Measurements from ENCODE around the gene TMEM263. TPM values are rescaled to one million over a fixed set of nuclear protein-coding genes. Genes with fewer than 3 reads are reported as not detected.

The TMEM263 gene
- total and polyA plus RNA-seq, 2 donors (not counting 3 experiments of a cell fraction or from before 2014, with no cell fraction given): 22.5 to 72.5 TPM

GRCh38 chr12:106907846-106908245 lies 47.9 kb upstream of the TMEM263 start:
- Histone ChIP-seq H3K4me1 (ENCODE audit: control insufficient read depth, extremely low read depth, insufficient read depth, low read length) (no peaks in the 10 kb centered on the region), H3K27me3 (ENCODE audit: control insufficient read depth in 2 of 2, insufficient read depth in 2 of 2, low read length in 2 of 2) (peaks cover 5 to 7% of the 10 kb centered on the region in 2 experiments), H3K4me2 (ENCODE audit: insufficient read depth, low read length) (no peak overlapping the region), H2AFZ (ENCODE audit: low read depth, low read length) (no peak overlapping the region), H3K9me3 (replicated peaks; ENCODE audit: control insufficient read depth, insufficient read depth, low read length) (no peaks in the 10 kb centered on the region), H3K79me2 (ENCODE audit: control insufficient read depth, insufficient read depth, low read length) (no peaks in the 10 kb centered on the region), H3K4me3 (replicated peaks in 1 of 3; ENCODE audit: insufficient read depth in 1 of 3, low read depth in 1 of 3, low read length in 3 of 3) (no peak overlapping the region), H3K9ac (replicated peaks; ENCODE audit: extremely low read depth, insufficient read depth, low read length) (no peak overlapping the region), H3K9me1 (replicated peaks; ENCODE audit: control insufficient read depth, extremely low read depth, insufficient read depth, low read length) (no peaks in the 10 kb centered on the region), H3K36me3 (ENCODE audit: control insufficient read depth in 2 of 2, extremely low read depth in 1 of 2, insufficient read depth in 2 of 2, low read length in 2 of 2) (no peaks in the 10 kb centered on the region), H4K20me1 (replicated peaks; ENCODE audit: control insufficient read depth, extremely low read depth, insufficient read depth, low read length) (no peaks in the 10 kb centered on the region), H3K27ac (ENCODE audit: insufficient read depth, low read depth, low read length) (no peak overlapping the region)
- dilution Hi-C loops (cut with MboI; ENCODE audit: extremely low pct_ligation_motif_present, low sequenced_read_pairs) (no loop called here), intact Hi-C loops (cut with micrococcal nuclease) (no loop called here)
- TF ChIP-seq GATA2 (IDR thresholded peaks at IDR 0.05; ENCODE audit: insufficient read depth, insufficient read length, low read depth, low read length): no peak
- BruUV-seq (replicated peaks): no TSS peak
- ChIA-PET POLR2A (no interaction called here), CTCF (interaction anchor here (1.3 to 2.5 kb wide), 3 partner anchors 11 to 16 kb away, joined by 3 to 28 read pairs (median 5); no protein-coding TSS in a partner anchor)
- DNase-seq (ENCODE audit: low read depth, low spot score) (no peak), FAIRE-seq (no peak)

GRCh38 chr12:106908561-106908960 lies 47.1 kb upstream of the TMEM263 start:
- H2AFZ ChIP-seq (ENCODE audit: low read depth, low read length): no peak overlapping the region
- no peak overlapping the region for H3K4me3 ChIP-seq (replicated peaks in 1 of 3; ENCODE audit: insufficient read depth in 1 of 3, low read depth in 1 of 3, low read length in 3 of 3)
- dilution Hi-C loops (cut with MboI; ENCODE audit: extremely low pct_ligation_motif_present, low sequenced_read_pairs): no loop called here
- ChIA-PET CTCF (interaction anchor here (1.1 to 2.5 kb wide), 4 partner anchors 10 to 17 kb away, joined by 3 to 28 read pairs (median 4); no protein-coding TSS in a partner anchor), POLR2A (no interaction called here)
- BruUV-seq (replicated peaks): no TSS peak
- H3K27ac ChIP-seq (ENCODE audit: insufficient read depth, low read depth, low read length): no peak overlapping the region
- FAIRE-seq (no peak), DNase-seq (ENCODE audit: low read depth, low spot score) (no peak)
- TF ChIP-seq MYC (IDR thresholded peaks at IDR 0.05; ENCODE audit: low read depth, low read length): no peak
- no peak for TF ChIP-seq CTCF (IDR thresholded peaks at IDR 0.05; ENCODE audit: extremely low read depth in 1 of 2, insufficient read depth in 1 of 2, low read depth in 1 of 2, low read length in 2 of 2)
- no peak for TF ChIP-seq JUN (IDR thresholded peaks at IDR 0.05; ENCODE audit: borderline replicate concordance, insufficient read depth, insufficient read length, low read depth)
- no peak for TF ChIP-seq POLR2AphosphoS5 (IDR thresholded peaks at IDR 0.05; ENCODE audit: insufficient read depth, low read depth, low read length)
- TF ChIP-seq POLR2A (IDR thresholded peaks at IDR 0.05; ENCODE audit: low read depth, low read length): no peak
- no peak for TF ChIP-seq FOS (IDR thresholded peaks at IDR 0.05; ENCODE audit: borderline replicate concordance, insufficient read depth, low read length)
- no peak for TF ChIP-seq MAX (IDR thresholded peaks at IDR 0.05; ENCODE audit: insufficient read depth, insufficient read length)
- TF ChIP-seq EZH2 (IDR thresholded peaks at IDR 0.05; ENCODE audit: borderline replicate concordance, low read depth, low read length, severe bottlenecking): no peak
- TF ChIP-seq GATA2 (IDR thresholded peaks at IDR 0.05; ENCODE audit: insufficient read depth, insufficient read length, low read depth, low read length): no peak
- no peaks in the 10 kb centered on the region for H3K9me3 ChIP-seq (replicated peaks; ENCODE audit: control insufficient read depth, insufficient read depth, low read length)
- H3K27me3 ChIP-seq (ENCODE audit: control insufficient read depth in 2 of 2, insufficient read depth in 2 of 2, low read length in 2 of 2): peaks cover 5 to 7% of the 10 kb centered on the region in 2 experiments
- no peak overlapping the region for H3K4me2 ChIP-seq (ENCODE audit: insufficient read depth, low read length)
- intact Hi-C loops (cut with micrococcal nuclease): no loop called here
- H3K4me1 ChIP-seq (ENCODE audit: control insufficient read depth, extremely low read depth, insufficient read depth, low read length): no peaks in the 10 kb centered on the region
- H3K36me3 ChIP-seq (ENCODE audit: control insufficient read depth in 2 of 2, extremely low read depth in 1 of 2, insufficient read depth in 2 of 2, low read length in 2 of 2): no peaks in the 10 kb centered on the region
- no peaks in the 10 kb centered on the region for H3K9me1 ChIP-seq (replicated peaks; ENCODE audit: control insufficient read depth, extremely low read depth, insufficient read depth, low read length)
- H4K20me1 ChIP-seq (replicated peaks; ENCODE audit: control insufficient read depth, extremely low read depth, insufficient read depth, low read length): no peaks in the 10 kb centered on the region
- H3K9ac ChIP-seq (replicated peaks; ENCODE audit: extremely low read depth, insufficient read depth, low read length): no peak overlapping the region
- H3K79me2 ChIP-seq (ENCODE audit: control insufficient read depth, insufficient read depth, low read length): no peaks in the 10 kb centered on the region
